HTR-8/SVneo (cell line): ENCODE measurements around the gene RPL38.
A peak's percentile ranks its signal among the peaks of the same experiment; 100 is the strongest.

Source experiments
- DNase-seq: peaks from one replicate; pipeline ENCODE4 v3.0.0; 2011; ENCODE audit warnings: low spot score, mixed read lengths; ENCODE audit not compliant: insufficient read length
- FAIRE-seq: peaks from 2 replicates; lab custom pipeline; 2011; peaks lifted over from hg19 to GRCh38; lab: Jason Lieb, UNC

The RPL38 gene

GRCh38 chr17:74223901-74224300 lies 20.4 kb downstream of the RPL38 start:
- DNase-seq (no peak), FAIRE-seq (no peak)

- DNase-seq (no peak), FAIRE-seq (no peak)
Measured at GRCh38 chr17:74224959-74225725, 21.7 kb downstream of the RPL38 start.

- FAIRE-seq, result no peak
- no peak for DNase-seq
Measured at GRCh38 chr17:74226252-74226651, 22.8 kb downstream of the RPL38 start.

GRCh38 chr17:74227271-74228080 lies 24.0 kb downstream of the RPL38 start:
- FAIRE-seq, result no peak
- DNase-seq, result no peak

- FAIRE-seq (no peak), DNase-seq (no peak)
Measured at GRCh38 chr17:74228306-74228978, 25.0 kb downstream of the RPL38 start.

GRCh38 chr17:74230896-74231295 lies 27.4 kb downstream of the RPL38 start:
- no peak for FAIRE-seq
- DNase-seq, result no peak

GRCh38 chr17:74231928-74232907 lies 28.7 kb downstream of the RPL38 start:
- DNase-seq, result no peak
- no peak for FAIRE-seq

- FAIRE-seq (no peak), DNase-seq (no peak)
Measured at GRCh38 chr17:74233937-74234336, 30.5 kb downstream of the RPL38 start.

- FAIRE-seq, result no peak
Measured at GRCh38 chr17:74234486-74234885, 31.0 kb downstream of the RPL38 start.

GRCh38 chr17:74235040-74235581 lies 31.6 kb downstream of the RPL38 start:
- no peak for FAIRE-seq
- DNase-seq, result no peak

More at GRCh38 chr17:74234486-74234885, 31.0 kb downstream of the RPL38 start:
- DNase-seq, result no peak

GRCh38 chr17:74235911-74236371 lies 32.5 kb downstream of the RPL38 start:
- DNase-seq (no peak), FAIRE-seq (no peak)

- FAIRE-seq, result no peak
- DNase-seq, result no peak
Measured at GRCh38 chr17:74237321-74237720, 33.8 kb downstream of the RPL38 start.

- no peak for DNase-seq
- FAIRE-seq, result no peak
Measured at GRCh38 chr17:74239172-74239571, 35.7 kb downstream of the RPL38 start.

- no peak for FAIRE-seq
- no peak for DNase-seq
Measured at GRCh38 chr17:74240618-74241205, 37.2 kb downstream of the RPL38 start.

GRCh38 chr17:74241431-74241830 lies 38.0 kb downstream of the RPL38 start:
- no peak for FAIRE-seq
- DNase-seq, result no peak

- no peak for FAIRE-seq
Measured at GRCh38 chr17:74241847-74242246, 38.4 kb downstream of the RPL38 start.

GRCh38 chr17:74243013-74243755 lies 39.7 kb downstream of the RPL38 start:
- DNase-seq (no peak), FAIRE-seq (peak; percentile 38)

More at GRCh38 chr17:74241847-74242246, 38.4 kb downstream of the RPL38 start:
- DNase-seq, result no peak

- DNase-seq (no peak), FAIRE-seq (no peak)
Measured at GRCh38 chr17:74244128-74244527, 40.6 kb downstream of the RPL38 start.
